A673 (cell line): ENCODE data around the gene SFSWAP.

Experiments
- EZH2 ChIP-seq: fragments of 200-600 bp; sonication (generic); IDR thresholded peaks from 2 replicates; pipeline ENCODE4 v1.6.1; 2017; ENCODE audit warnings: borderline replicate concordance, low read depth, mild to moderate bottlenecking, mixed read lengths, antibody characterized with exemption, low read length; ENCODE audit not compliant: poor library complexity, severe bottlenecking
- TF ChIP-seq, protein P1 (sequence below): fragments of 300-800, 200-600 bp; sonication (generic); conservative IDR thresholded peaks from 2 replicates; pipeline ENCODE4 v1.5.1; 2017; ENCODE audit warnings: low read depth, mild to moderate bottlenecking, antibody characterized with exemption, low read length, moderate library complexity, mixed read lengths

DNA sequence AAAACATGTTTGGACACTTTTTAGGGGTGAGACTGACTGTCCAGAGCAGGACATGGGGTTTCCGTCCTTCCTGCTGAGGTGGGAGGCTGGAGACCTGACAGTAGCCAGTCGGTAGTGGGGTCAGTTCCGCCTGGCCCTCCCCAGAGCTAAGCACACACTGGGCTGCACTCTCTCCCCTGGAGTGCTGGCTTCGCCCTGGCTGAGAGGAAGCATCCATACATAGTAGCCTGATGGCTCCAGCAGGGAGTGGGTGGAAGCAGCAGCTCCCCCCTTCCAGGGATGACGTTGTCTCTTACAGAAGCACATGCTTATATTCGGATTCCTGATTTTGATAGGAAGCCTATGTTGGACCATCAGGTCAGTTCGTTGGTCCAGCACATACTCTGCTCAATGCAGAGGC, 40.4 kb downstream of the SFSWAP start:
- TF ChIP-seq, protein P1, sequence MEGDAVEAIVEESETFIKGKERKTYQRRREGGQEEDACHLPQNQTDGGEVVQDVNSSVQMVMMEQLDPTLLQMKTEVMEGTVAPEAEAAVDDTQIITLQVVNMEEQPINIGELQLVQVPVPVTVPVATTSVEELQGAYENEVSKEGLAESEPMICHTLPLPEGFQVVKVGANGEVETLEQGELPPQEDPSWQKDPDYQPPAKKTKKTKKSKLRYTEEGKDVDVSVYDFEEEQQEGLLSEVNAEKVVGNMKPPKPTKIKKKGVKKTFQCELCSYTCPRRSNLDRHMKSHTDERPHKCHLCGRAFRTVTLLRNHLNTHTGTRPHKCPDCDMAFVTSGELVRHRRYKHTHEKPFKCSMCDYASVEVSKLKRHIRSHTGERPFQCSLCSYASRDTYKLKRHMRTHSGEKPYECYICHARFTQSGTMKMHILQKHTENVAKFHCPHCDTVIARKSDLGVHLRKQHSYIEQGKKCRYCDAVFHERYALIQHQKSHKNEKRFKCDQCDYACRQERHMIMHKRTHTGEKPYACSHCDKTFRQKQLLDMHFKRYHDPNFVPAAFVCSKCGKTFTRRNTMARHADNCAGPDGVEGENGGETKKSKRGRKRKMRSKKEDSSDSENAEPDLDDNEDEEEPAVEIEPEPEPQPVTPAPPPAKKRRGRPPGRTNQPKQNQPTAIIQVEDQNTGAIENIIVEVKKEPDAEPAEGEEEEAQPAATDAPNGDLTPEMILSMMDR: no peak
- TF ChIP-seq EZH2: no peak
